GM18517 (cell line): ENCODE results near the gene MAP4K5.
A peak's percentile ranks its signal among the peaks of the same experiment; 100 is the strongest.
"Not testable (repeated sequence)": the region's sequence is repeated elsewhere in the genome, so short reads cannot be mapped to it uniquely, and the experiment has no call there.

ENCODE experiments used
- ATAC-seq: cut with Tn5 transposase; IDR thresholded peaks from one replicate; pipeline ENCODE4 v1.9.1; 2021; ENCODE audit warnings: mild to moderate bottlenecking, moderate library complexity; ENCODE audit not compliant: unreplicated experiment

The MAP4K5 gene

DNA sequence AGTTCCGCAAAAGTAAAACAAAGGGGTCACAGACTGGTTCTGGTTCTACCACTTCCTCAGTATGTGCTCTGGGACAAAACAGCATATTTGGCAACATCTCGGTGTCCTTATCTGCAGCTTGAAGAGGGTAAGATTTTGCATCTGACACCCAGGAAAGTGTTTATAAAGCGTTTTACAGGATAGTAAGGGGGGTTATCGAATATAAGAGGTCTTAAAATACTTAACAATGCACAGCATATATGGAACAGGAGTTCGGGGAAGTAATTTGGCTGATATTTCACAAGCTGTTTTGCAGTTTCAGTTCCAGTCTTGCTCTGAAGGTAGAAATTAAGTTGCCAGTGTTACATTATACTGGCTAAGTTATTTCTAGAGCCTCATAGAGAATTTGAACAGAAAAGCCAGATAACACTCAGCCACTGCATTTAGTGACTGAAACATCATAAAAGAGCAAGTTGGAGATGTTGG is 904 bp upstream of the MAP4K5 start:
- peak; percentile 25 for ATAC-seq

DNA sequence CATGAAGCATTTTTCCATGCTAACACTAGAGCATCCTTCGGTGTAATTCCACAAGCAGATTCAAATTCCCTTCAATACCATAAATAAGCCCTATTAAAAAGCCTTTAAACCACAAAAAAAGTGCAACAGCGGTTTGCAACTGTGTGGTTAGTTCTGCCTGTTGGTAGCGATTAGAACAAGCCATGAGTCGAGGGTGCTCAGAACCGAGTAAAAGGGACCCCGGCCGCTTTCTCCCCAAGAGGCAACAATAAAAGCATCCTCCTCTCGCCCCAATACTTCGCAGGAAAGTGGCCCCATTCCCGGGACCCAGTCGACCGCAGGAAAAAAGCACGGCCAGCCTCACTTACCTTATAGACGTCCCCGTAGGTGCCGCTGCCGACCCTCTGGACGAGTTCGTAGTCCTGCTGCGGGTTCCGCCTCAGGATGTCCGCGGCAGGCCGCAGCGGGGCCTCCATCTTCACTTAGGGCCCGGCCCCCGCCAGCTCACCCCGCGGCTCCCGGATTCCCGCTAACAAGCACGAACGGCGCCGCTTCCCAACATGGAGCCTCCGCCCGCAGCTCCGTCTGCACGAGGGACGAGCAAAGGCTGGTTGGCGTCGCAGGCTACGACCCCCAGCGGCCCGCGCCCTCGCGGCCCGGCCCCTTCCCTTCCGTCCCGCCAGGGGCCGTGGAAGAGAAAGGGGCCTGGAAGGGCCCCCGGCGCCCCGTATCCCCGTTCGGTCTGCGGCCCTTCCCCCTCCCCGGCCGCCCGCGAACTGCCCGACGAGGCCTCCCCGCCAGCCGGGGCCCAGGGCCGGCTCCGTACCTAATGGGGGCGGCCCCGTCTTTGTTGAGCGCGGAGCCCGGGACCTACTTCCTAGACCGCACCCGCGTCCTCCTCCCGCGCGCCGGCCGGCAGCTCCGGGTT is 521 bp downstream of the MAP4K5 start:
- ATAC-seq = peak; percentile 17

DNA sequence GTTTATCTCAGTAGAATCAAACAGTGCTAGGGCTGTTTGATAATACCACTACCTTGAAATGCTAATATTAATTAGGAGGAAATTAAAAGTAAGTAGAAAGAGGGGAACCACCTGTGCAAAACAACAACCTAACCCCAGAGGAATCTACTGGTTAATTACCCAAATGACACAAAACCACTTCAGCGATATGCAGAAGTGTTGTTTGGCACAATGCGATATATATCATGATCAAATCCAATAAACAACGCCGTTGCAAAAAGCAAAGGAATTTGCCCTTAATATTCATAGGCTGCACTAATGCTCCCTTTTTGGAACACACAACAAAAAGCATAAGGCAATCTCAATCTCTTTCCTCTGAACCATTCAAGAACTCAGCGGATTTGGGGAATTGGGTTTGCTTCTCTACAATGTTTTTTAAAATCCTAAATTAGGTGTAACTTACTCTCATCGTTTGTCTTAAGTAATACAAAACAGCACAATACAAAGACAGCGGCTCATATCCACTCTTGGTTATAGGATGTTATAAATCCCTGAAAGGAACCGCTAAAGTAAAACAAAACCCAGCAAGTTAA is 1.5 kb downstream of the MAP4K5 start:
- ATAC-seq = no peak

DNA sequence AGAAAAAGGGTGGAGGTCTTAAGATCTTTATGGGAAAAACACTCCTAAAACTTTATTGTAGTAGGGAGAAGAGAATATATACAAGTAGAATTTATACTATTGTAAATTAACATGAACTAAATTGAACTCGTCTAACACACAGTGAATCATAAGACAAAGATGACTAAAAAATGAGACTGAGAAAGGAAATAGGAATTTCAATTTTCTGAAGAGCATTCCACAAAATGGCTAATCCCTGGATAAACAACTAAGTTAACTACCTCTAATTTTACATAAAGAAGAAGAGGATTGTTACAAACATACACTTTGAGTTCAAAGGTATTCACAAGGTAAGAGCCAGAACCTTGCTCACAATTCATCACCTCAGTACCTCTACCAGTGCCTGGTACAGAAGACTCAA is 2.0 kb downstream of the MAP4K5 start:
- no peak for ATAC-seq

DNA sequence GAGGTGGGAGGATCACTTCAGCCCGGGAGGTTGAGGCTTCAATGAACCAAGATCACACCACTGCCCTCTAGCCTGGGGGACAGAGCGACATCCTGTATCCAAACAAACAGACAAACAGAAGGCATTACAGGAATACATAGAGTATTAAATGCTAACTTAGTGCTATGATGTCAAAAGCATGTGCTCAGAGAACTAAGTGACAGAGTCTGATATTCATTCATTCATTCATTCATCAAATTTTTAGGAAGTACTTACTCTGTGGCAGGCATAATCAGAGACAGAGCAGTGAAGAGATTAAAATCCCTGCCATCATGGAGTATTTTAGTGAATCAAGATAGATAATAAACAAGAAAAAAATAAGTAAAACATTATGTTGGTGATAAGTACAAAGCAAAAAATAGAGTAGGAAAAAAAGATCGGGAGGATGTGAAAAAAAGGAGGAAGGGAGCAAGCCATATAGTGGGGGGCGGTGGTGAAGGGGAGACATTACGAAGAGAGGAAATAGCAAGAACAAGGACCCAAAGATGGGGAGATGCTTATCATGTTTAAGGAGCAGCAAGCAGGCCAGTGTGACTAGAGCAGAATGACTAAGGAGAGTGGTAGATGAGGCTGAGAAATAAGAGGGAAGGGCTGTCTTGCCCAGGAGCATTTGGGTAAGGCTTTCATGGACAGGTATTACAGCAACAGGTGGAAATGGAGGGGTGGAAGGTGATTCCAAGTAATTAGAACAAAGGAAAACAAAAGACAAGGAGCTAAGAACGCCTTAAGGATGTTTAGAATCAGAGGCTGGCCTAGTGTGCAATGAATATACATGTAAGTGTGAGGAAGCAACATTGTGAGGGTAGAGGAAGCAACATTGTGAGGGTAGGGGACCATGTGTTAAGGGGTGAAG is 2.8 kb downstream of the MAP4K5 start:
- no peak for ATAC-seq

DNA sequence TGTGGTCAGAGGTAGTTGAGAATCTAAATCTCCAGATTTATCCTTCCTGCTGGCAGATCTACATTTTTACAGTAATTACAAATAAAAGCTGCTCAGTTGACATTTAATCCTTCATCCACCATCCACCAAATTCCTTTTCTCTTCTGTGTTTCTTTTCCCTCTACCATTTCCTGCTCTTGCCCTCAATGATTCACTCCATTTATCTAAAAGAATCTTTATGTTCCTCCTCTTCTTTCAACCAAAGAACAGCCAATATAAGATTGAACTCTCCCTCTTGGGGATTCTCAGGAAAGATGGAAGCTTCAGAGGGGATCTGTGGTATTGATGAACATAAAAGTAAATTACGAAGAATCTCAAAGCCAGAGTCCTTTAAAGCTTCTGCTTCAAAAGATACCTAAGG is 4.4 kb downstream of the MAP4K5 start:
- no peak for ATAC-seq

DNA sequence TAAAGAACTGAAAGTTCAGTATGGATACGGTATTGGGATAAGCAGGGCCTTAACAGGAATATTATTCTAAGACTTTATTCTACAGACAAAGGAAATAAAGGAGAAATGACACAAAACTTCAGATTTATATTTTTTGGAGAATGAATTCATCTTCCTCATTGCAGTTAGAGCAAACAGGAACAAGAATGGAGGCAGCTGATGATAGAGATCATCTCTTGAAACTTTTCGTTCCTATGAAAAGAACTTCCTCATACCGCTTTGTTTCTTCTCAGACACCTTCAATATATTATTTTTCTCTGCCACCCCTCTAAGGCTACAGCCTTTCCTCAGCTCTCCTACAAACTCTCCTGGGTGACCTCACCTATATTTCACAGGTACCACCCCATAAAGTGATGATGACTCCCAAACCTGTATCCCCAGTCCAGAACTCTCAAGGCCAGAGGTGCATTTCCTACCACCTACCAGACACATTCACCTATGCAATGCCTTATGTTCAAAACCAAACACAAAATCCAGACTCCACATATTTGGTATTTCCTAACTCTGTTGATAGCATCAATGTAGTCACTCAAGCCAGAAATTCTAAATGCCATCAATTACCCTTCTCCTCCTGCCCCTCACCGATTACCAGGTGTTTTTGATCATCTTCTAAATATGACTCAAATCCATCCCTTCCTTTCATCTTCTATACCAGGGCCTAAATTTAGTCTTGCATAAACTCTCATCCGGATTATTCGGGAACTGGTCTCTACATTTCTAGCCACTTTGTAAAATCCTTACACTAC is 7.4 kb downstream of the MAP4K5 start:
- no peak for ATAC-seq

DNA sequence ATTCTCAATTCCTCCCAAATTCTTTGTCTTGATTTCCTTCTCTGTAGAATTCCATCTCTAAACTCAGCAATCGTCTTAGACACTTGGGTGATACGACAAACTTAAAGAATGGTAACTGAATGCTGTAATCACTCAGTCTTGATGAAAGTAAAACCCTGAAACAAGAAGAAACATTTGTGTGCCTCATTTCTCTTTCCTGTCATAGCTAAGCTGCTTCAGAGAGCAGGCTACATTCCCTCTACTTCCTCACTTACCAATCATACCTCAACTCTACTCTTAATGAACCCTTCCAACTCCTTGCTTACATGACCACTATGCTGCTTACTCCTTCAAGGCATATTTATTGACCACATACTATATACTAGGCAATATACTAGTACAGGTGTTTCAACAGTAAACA is 8.3 kb downstream of the MAP4K5 start:
- ATAC-seq = peak; percentile 29

DNA sequence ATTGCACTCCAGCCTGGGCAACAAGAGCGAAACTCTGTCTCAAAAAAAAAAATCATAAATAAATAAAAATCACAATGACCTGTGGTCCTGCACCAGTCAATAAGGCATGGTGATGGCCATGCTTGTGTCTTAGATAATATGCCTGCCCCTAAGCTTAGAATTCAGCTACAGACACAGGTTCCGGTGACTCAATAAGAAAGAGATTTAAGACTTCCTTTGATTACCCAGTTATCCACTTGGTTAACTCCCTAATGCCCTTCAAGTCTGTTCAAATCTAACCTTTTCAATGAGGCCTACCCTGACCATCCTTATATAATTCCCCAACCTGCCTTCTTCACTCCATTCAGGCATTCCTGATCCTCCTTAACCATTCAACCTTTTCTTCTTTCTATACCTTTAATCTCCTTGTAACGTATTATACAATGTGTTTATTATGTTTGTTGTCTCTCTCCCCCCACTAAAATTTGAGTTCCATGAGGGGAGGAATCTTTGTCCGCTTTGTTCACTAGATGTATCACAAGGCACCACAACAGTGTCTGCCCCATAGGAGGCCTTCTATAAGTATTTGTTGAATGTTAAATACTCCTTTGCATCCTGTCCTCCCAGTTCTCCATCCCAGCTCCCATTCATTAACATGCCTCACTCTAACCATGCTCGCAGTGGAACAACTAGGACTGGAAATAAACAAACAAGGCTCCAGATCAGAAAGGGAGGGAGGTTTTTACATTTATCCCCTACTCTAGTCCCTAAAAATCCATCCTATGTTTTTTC is 8.9 kb downstream of the MAP4K5 start:
- no peak for ATAC-seq

DNA sequence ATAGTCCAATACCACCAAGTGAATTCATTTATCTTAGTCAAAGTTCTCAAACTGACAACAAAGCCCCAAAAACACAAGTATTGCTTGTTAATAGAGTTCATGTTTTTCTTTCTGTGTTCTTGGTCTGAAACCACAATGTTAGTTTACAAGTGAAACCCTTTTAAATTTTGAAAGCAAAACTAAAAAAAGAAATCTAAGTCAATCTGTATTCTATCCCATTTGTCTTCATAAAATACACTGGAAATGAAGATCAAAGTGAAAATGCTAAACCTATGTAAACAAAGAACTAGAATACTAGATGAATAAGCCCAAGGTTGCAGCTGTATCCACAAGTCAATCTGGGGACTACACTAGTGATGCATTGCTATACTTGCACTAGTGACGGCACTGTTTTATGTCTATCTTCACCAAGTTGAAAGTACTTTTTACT is 10.4 kb downstream of the MAP4K5 start:
- ATAC-seq = peak; percentile 64

DNA sequence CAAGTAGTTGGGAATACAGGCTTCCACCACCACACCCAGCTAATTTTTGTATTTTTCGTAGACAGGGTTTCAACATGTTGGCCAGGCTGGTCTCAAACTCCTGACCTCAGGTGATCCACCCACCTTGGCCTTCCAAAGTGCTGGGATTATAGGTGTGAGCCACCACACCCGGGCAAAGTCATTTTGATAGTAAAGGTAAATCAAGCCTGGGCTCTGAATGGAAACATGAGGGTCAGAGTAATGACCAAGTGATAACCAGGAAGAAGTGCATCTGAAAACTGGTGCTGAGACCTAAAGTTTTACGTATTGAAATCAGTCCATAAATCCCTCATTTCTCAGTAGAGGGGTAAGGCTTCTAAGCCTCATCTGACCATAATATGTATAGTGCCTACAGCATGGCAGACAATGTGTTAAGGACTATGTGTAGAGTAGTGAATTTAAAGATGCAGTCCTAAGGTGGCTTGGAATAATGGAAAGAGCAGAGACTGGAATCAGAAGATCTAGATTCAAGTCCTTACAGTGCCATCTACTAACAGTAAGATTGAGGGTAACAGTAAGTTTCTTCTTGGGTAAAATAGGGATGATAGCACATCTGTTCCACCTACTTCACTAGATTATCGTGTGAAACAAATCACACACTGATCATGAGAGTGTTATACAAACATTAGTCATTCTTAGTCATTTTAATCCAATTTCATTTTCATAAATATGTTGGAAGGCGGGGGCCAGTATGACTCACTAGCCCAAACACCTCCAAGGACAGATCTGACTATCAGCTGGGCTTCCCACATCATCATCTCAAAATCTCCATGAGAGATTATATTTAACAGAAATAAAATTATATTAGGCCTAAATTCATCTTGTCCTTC is 11.2 kb downstream of the MAP4K5 start:
- peak; percentile 61 for ATAC-seq

DNA sequence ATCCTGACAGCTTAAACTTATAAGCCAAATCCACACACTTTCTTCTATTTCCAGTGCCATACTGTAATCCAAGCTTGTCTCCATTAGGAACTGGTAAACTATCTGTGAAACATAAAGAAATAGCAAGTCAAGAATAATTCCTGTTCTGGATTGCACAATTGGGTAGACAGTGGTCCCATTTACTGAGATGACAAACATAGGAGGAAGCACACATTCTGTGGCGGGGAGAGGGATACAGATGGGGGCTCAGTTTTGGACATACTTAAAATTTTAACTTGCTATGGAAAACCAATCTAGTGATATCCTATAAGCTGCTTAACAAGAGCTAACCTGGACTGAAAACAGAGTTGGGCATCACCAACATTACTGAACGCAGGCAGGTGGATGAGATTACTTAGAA is 16.3 kb downstream of the MAP4K5 start:
- no peak for ATAC-seq

DNA sequence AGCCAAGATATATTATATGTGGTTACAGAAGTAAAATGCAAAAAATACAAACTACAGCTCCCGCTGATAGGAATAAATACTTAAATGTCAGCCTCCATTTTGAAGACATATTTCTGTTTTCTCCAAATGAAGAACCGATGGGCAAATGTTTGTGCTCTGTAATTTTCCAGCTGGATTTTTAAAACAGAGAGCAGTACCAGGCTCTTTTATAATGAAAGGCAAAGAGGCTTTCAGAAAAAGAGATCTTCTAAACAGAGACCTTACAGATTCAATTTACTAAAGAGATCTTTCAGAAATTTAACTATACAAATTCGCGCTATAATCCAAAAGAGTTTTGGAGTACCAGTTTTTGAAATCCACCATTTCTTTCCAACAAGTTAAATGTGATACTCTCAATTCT is 19.9 kb downstream of the MAP4K5 start:
- ATAC-seq = no peak

DNA sequence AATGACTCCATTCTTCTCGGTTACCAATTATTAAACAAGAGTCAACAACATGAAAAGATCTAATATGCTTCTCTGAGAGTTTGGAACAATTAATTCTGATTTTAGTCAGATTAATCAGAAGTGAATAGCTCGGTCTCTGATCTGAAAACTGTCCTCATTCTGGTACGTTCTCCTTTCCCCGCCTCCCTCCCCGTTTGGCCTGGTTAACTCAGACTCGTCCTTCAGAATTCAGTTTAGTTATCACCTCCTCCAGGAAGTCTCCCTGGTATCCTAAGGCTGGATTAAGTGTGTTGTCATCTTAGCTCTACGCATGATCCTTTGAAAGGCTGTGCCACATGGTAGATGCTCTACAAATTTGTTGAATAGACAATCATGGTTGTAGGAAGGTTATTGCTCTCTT is 22.2 kb downstream of the MAP4K5 start:
- ATAC-seq = no peak

DNA sequence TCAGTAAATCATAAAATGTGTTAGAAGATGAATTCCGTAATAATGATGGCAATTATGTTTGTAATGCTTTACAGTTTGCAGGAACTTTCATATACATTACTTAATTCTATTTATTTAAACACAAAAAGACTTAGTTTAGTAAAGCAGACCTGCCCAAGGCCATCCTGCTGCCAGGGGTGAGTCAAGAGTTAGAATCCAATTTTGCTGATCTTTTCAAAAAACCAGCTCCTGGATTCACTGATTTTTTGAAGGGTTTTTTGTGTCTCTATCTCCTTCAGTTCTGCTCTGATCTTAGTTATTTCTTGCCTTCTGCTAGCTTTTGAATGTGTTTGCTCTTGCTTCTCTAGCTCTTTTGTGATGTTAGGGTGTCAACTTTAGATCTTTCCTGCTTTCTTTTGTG is 25.3 kb downstream of the MAP4K5 start:
- not testable (repeated sequence) for ATAC-seq

DNA sequence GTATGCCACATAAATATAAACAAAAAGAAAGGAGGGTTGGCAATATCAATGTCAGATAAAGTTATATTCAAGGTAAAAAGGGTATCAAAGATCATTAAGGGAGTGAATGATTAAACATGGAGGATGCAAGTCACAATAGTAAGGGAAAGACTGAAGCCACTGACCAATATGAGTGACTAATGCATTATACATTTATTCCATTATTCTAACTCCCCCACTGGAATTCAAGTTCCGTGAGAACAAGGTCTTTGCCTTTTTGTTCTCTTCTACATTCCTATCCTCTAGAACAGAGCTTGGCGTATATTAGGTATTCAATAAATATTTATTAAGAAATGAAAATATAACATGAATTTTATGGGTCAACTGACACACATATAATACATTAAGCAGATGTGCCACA is 30.7 kb downstream of the MAP4K5 start:
- no peak for ATAC-seq

DNA sequence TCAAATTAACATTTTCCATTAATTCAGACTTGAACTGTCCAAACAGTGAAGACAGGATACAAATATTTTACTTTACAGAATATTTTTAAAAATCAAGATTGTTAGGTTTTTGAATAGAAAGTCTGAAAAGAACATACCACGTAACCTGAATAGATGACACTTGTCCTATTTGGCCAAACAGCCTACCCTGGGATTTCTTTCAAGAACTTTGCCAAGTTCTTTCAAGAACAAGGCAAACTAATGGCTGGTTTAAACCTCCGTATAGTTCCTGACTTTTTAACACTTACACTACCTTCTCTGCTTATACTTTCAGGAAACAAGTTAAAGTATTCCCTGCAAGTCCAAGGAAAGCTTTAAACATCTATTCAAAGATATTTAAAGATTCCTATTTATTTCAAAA is 35.0 kb downstream of the MAP4K5 start:
- ATAC-seq = no peak

DNA sequence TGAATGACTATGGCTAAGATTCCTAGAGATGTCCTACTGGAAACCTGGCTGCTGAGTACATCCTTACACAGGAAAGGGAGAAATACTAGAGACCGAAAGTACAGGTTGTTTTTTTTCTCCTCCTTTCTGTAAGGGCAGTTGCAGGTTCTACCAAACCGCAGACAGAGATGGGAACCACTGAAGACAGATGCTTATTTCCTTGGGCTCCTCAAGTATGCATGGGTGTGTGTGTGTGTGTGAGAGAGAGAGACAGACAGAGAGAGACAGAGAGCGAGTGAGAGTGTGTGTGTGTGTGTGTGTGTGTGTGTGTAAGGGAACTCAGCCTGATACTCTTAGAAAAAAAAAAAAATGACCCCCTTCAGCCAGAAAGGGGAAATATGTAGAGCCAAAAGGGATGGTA is 42.5 kb downstream of the MAP4K5 start:
- ATAC-seq = no peak

DNA sequence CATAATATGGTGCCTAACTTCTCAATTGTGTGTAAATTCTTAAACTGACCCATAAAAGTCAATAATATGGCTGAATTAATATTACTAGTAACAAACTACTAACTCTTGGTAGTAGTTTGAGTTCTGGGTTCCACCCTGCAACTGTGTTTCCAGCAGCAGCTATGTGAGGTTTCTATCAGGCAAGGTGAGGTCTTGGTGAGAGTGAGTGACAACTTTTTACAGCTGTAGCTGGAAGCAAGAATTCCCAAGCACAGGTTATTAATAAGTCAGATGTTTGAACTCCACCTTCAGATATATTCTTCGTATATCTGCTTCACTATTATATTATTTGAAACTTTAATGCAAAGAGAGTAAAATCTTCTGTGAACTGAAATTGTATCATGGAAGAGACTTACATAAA is 43.8 kb downstream of the MAP4K5 start:
- no peak for ATAC-seq
